Chondrocyte (in vitro differentiated cells): ENCODE results near the gene OSBPL5. TPM values are rescaled to one million over a fixed set of nuclear protein-coding genes. Genes with fewer than 3 reads are reported as not detected.
A peak's percentile ranks its signal among the peaks of the same experiment; 100 is the strongest.

Experiments
- DNase-seq: peaks from one replicate; pipeline ENCODE4 v3.0.0; 2021; ENCODE audit warnings: mixed read lengths, low spot score
- H3K27ac Mint-ChIP-seq: one replicate; pipeline ENCODE4 v1.8.0; 2021; ENCODE audit warnings: mild to moderate bottlenecking, moderate library complexity, mixed read lengths; ENCODE audit not compliant: unreplicated experiment
- H3K27me3 Mint-ChIP-seq: 2 replicates; pipeline ENCODE4 v1.8.0; 2021; ENCODE audit warnings: low read depth, mixed read lengths
- H3K36me3 Mint-ChIP-seq: 2 replicates; pipeline ENCODE4 v1.8.0; 2021; ENCODE audit warnings: low read depth, mixed read lengths
- H3K4me1 Mint-ChIP-seq: 2 replicates; pipeline ENCODE4 v1.8.0; 2021; ENCODE audit warnings: low read depth, mild to moderate bottlenecking, mixed read lengths
- H3K4me3 Mint-ChIP-seq: one replicate; pipeline ENCODE4 v1.8.0; 2021; ENCODE audit warnings: mild to moderate bottlenecking, moderate library complexity, mixed read lengths; ENCODE audit not compliant: unreplicated experiment
- H3K9me3 Mint-ChIP-seq: 2 replicates; pipeline ENCODE4 v1.8.0; 2021; ENCODE audit warnings: low read depth, mixed read lengths
- CTCF ChIP-seq: fragments of 200-600 bp; sonication (generic); IDR thresholded peaks from 2 replicates; pipeline ENCODE4 v1.5.0; 2021; ENCODE audit warnings: antibody characterized with exemption, mild to moderate bottlenecking, moderate library complexity
- total RNA-seq: library from RNA; stranded (reverse); gene quantifications from 3 replicates; pipeline ENCODE4 v1.2.1, GENCODE V29; 2021

Gene OSBPL5
- total RNA-seq, 1 donor from 2014 or later: 43.9 TPM

GRCh38 chr11:3158131-3158591, 6.9 kb downstream of the OSBPL5 start:
- Mint-ChIP-seq H3K36me3 (peaks cover 2% of the 10 kb centered on the region), H3K27me3 (no peaks in the 10 kb centered on the region), H3K27ac (no peak overlapping the region), H3K4me3 (no peak overlapping the region), H3K4me1 (peaks cover 90% of the 10 kb centered on the region), H3K9me3 (no peaks in the 10 kb centered on the region)
- DNase-seq: peak; percentile 51
- no peak for TF ChIP-seq CTCF

- no peak for TF ChIP-seq CTCF
- H3K36me3 Mint-ChIP-seq: peaks cover 2% of the 10 kb centered on the region
- no peaks in the 10 kb centered on the region for H3K9me3 Mint-ChIP-seq
- no peak overlapping the region for H3K27ac Mint-ChIP-seq
- peak; percentile 85 for DNase-seq
- H3K27me3 Mint-ChIP-seq: no peaks in the 10 kb centered on the region
- H3K4me3 Mint-ChIP-seq: no peak overlapping the region
- peaks cover 90% of the 10 kb centered on the region for H3K4me1 Mint-ChIP-seq
These were observed 7.6 kb downstream of the OSBPL5 start for GRCh38 chr11:3157381-3158130.

GRCh38 chr11:3156661-3157311, 8.3 kb downstream of the OSBPL5 start:
- H3K27ac Mint-ChIP-seq: no peak overlapping the region
- H3K4me1 Mint-ChIP-seq: peaks cover 91% of the 10 kb centered on the region

GRCh38 chr11:3156282-3156660, 8.8 kb downstream of the OSBPL5 start:
- no peak for DNase-seq
- no peak for TF ChIP-seq CTCF
- H3K4me1 Mint-ChIP-seq: peaks cover 90% of the 10 kb centered on the region
- H3K36me3 Mint-ChIP-seq: peaks cover 2% of the 10 kb centered on the region
- H3K4me3 Mint-ChIP-seq: peak overlapping the region; percentile 55
- no peaks in the 10 kb centered on the region for H3K9me3 Mint-ChIP-seq
- no peaks in the 10 kb centered on the region for H3K27me3 Mint-ChIP-seq
- peak overlapping the region; percentile 89 for H3K27ac Mint-ChIP-seq

More at GRCh38 chr11:3156661-3157311, 8.3 kb downstream of the OSBPL5 start:
- H3K4me3 Mint-ChIP-seq: no peak overlapping the region
- peaks cover 2% of the 10 kb centered on the region for H3K36me3 Mint-ChIP-seq
- peak; percentile 74 for DNase-seq
- no peak for TF ChIP-seq CTCF
- H3K9me3 Mint-ChIP-seq: no peaks in the 10 kb centered on the region
- H3K27me3 Mint-ChIP-seq: no peaks in the 10 kb centered on the region

GRCh38 chr11:3155691-3156258, 9.3 kb downstream of the OSBPL5 start:
- Mint-ChIP-seq H3K4me3 (peak overlapping the region; percentile 55), H3K27ac (peak overlapping the region; percentile 89), H3K27me3 (no peaks in the 10 kb centered on the region), H3K36me3 (peaks cover 2% of the 10 kb centered on the region), H3K4me1 (peaks cover 88% of the 10 kb centered on the region), H3K9me3 (no peaks in the 10 kb centered on the region)
- no peak for TF ChIP-seq CTCF
- peak; percentile 53 for DNase-seq
